DND-41 (cell line): ENCODE results near the gene GSTK1.

Experiments used
- ATAC-seq: fragments of 200-7000 bp; cut with Tn5 transposase; 3 replicates; pipeline ENCODE4 v1.9.1; 2021; ENCODE audit warnings: low read depth; ENCODE audit not compliant: insufficient read depth
- DNase-seq: peaks from one replicate; pipeline ENCODE4 v3.0.0-alpha.2; 2020
- H2AFZ ChIP-seq: 2 replicates; pipeline ENCODE4 v1.6.0; 2012; ENCODE audit warnings: low read depth, low read length
- H3K27ac ChIP-seq: 2 replicates; pipeline ENCODE4 v1.5.1; 2012; ENCODE audit warnings: low read length, inconsistent platforms
- H3K27me3 ChIP-seq: fragments of 200-600 bp; sonication (generic); 2 replicates; pipeline ENCODE4 v1.6.0; 2012; ENCODE audit warnings: low read length, mild to moderate bottlenecking, inconsistent platforms; ENCODE audit not compliant: insufficient read depth, poor library complexity
- H3K36me3 ChIP-seq: 2 replicates; pipeline ENCODE4 v1.5.1; 2012; ENCODE audit warnings: low read length, inconsistent platforms; ENCODE audit not compliant: insufficient read depth
- H3K4me1 ChIP-seq: 2 replicates; pipeline ENCODE4 v1.5.1; 2012; ENCODE audit warnings: mild to moderate bottlenecking, low read length; ENCODE audit not compliant: insufficient read depth
- H3K4me2 ChIP-seq: 2 replicates; pipeline ENCODE4 v1.6.0; 2012; ENCODE audit warnings: mild to moderate bottlenecking, moderate library complexity, low read length, inconsistent platforms; ENCODE audit not compliant: insufficient read depth
- H3K4me3 ChIP-seq, 2 experiments: fragments of 200-600 bp in 1 of 2; shearing (Covaris generic) in 1 of 2; 2 replicates each; pipeline ENCODE4 v1.5.1; 2012 to 2016; ENCODE audit warnings: inconsistent platforms in 2 of 2, low read length in 2 of 2, mild to moderate bottlenecking in 2 of 2, low read depth in 1 of 2, moderate library complexity in 1 of 2
- H3K79me2 ChIP-seq: 2 replicates; pipeline ENCODE4 v1.6.0; 2012; ENCODE audit warnings: low read length, inconsistent platforms; ENCODE audit not compliant: insufficient read depth
- H3K9ac ChIP-seq: 2 replicates; pipeline ENCODE4 v1.6.0; 2012; ENCODE audit warnings: low read depth, mild to moderate bottlenecking, inconsistent platforms, low read length, moderate library complexity
- H3K9me3 ChIP-seq: 2 replicates; pipeline ENCODE4 v1.5.1; 2012; ENCODE audit warnings: low read length, moderate library complexity, mild to moderate bottlenecking, inconsistent platforms; ENCODE audit not compliant: insufficient read depth, severe bottlenecking
- H4K20me1 ChIP-seq: 2 replicates; pipeline ENCODE4 v1.6.0; 2012; ENCODE audit warnings: low read length; ENCODE audit not compliant: insufficient read depth
- CTCF ChIP-seq: IDR thresholded peaks from 2 replicates; pipeline ENCODE4 v1.5.1; 2012; ENCODE audit warnings: borderline replicate concordance, low read length, moderate library complexity, mild to moderate bottlenecking; ENCODE audit not compliant: poor library complexity, severe bottlenecking; ENCODE audit errors: extremely low read depth
- EZH2 ChIP-seq: IDR thresholded peaks from 3 replicates; pipeline ENCODE4 v1.6.1; 2012; ENCODE audit warnings: borderline replicate concordance, low read depth, mild to moderate bottlenecking, moderate library complexity, low read length, inconsistent platforms; ENCODE audit not compliant: severe bottlenecking

The GSTK1 gene

GRCh38 chr7:143292876-143293275 is 29.6 kb downstream of the GSTK1 start:
- Histone ChIP-seq H3K9ac (no peak overlapping the region), H2AFZ (no peak overlapping the region), H3K9me3 (no peaks in the 10 kb centered on the region), H3K4me3 (no peak overlapping the region), H3K4me2 (no peak overlapping the region), H4K20me1 (peaks cover 57% of the 10 kb centered on the region), H3K27me3 (no peaks in the 10 kb centered on the region), H3K36me3 (peaks cover 80% of the 10 kb centered on the region), H3K79me2 (peaks cover 91% of the 10 kb centered on the region), H3K27ac (no peak overlapping the region), H3K4me1 (peaks cover 50% of the 10 kb centered on the region)
- ATAC-seq (no peak), DNase-seq (no peak)
- TF ChIP-seq CTCF, result no peak

- H3K79me2 ChIP-seq, result peaks cover 77% of the 10 kb centered on the region
- no peak overlapping the region for H3K9ac ChIP-seq
- no peak overlapping the region for H2AFZ ChIP-seq
- no peak for DNase-seq
- H4K20me1 ChIP-seq, result peaks cover 64% of the 10 kb centered on the region; the same call in 1 of the 2 replicates
- H3K27me3 ChIP-seq, result no peaks in the 10 kb centered on the region
- H3K4me2 ChIP-seq, result peak overlapping the region; percentile 35; the same call in 1 of the 2 replicates
- H3K9me3 ChIP-seq, result no peaks in the 10 kb centered on the region
- ATAC-seq, result no peak
- no peak overlapping the region for H3K27ac ChIP-seq
- no peak overlapping the region for H3K4me3 ChIP-seq
- H3K4me1 ChIP-seq, result peaks cover 32% of the 10 kb centered on the region
- peaks cover 94% of the 10 kb centered on the region for H3K36me3 ChIP-seq
- TF ChIP-seq EZH2, result no peak
- TF ChIP-seq CTCF, result no peak
Measured at GRCh38 chr7:143295870-143296269, 32.6 kb downstream of the GSTK1 start.

- Histone ChIP-seq H3K4me3 (no peak overlapping the region), H3K27ac (no peak overlapping the region), H3K9me3 (no peaks in the 10 kb centered on the region), H3K27me3 (no peaks in the 10 kb centered on the region), H3K9ac (no peak overlapping the region), H2AFZ (no peak overlapping the region), H3K4me2 (no peak overlapping the region), H3K36me3 (peaks cover 94% of the 10 kb centered on the region), H3K79me2 (peaks cover 71% of the 10 kb centered on the region), H3K4me1 (peaks cover 25% of the 10 kb centered on the region), H4K20me1 (peaks cover 58% of the 10 kb centered on the region; the same call in 1 of the 2 replicates)
- ATAC-seq (no peak), DNase-seq (no peak)
- no peak for TF ChIP-seq CTCF
- no peak for TF ChIP-seq EZH2
Measured at GRCh38 chr7:143296686-143297085, 33.4 kb downstream of the GSTK1 start.

GRCh38 chr7:143299346-143299745 is 36.1 kb downstream of the GSTK1 start:
- peaks cover 94% of the 10 kb centered on the region for H3K36me3 ChIP-seq
- ATAC-seq, result no peak

More at GRCh38 chr7:143299346-143299745, 36.1 kb downstream of the GSTK1 start:
- H3K27me3 ChIP-seq, result no peaks in the 10 kb centered on the region
- H3K9ac ChIP-seq, result no peak overlapping the region
- no peak overlapping the region for H3K4me2 ChIP-seq
- TF ChIP-seq CTCF, result no peak
- TF ChIP-seq EZH2, result no peak
- peaks cover 45% of the 10 kb centered on the region for H3K79me2 ChIP-seq
- H3K4me1 ChIP-seq, result peaks cover 11% of the 10 kb centered on the region
- no peak overlapping the region for H3K27ac ChIP-seq
- H4K20me1 ChIP-seq, result peaks cover 41% of the 10 kb centered on the region; the same call in 1 of the 2 replicates
- no peak overlapping the region for H3K4me3 ChIP-seq
- no peak for DNase-seq
- H3K9me3 ChIP-seq, result no peaks in the 10 kb centered on the region
- no peak overlapping the region for H2AFZ ChIP-seq
